ENCODE results near the gene CFAP20DC. TPM values are rescaled to one million over a fixed set of nuclear protein-coding genes. Genes with fewer than 3 reads are reported as not detected.

CFAP20DC gene
- total and polyA plus RNA-seq, 4 experiments from 2014 or later = 0.07 to 0.50 (median 0.26) TPM

DNA sequence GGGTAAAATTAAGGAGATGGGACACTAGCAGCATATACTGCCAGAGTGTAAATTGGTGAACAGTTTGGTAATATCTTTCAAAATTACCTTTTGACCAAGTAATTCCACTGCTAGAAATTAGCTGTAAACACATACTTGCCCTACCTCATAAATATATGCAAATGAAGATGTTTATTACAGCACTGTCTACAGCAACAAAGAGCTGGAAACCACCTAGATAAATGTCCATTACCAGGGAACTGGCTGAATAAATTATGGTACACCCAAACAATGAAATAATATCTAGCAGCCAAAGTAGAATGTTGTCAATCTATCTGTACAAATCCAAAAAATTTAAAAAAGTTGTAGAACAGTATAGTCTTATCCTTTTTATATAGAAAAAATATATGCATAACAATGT, 277.4 kb downstream of the CFAP20DC start:
- Mint-ChIP-seq H3K4me1 (no peaks in the 10 kb centered on the region), H3K27me3 (peaks cover 1 to 6% of the 10 kb centered on the region in 2 donors), H3K36me3 (no peaks in the 10 kb centered on the region), H3K9me3 (peaks cover 0 to 13% (median 8%) of the 10 kb centered on the region in 8 donors), H3K4me3 (no peak overlapping the region), H3K27ac (no peak overlapping the region)
- intact Hi-C loops (cut with micrococcal nuclease) = no loop called here
- Histone ChIP-seq H3K36me3 (ENCODE audit: insufficient read depth, low read length) (no peaks in the 10 kb centered on the region), H3K4me3 (ENCODE audit: low read length in 2 of 2) (no peak overlapping the region), H3K27ac (ENCODE audit: low read depth, low read length) (no peak overlapping the region), H3K9me3 (ENCODE audit: control insufficient read depth in 1 of 2, low read length in 2 of 2) (no peaks in the 10 kb centered on the region), H3K4me1 (ENCODE audit: insufficient read depth, low read length) (no peaks in the 10 kb centered on the region), H3K27me3 (ENCODE audit: insufficient read depth, low read length) (no peaks in the 10 kb centered on the region)
- no peak for DNase-seq
- ChIA-PET CTCF (ENCODE audit: partially characterized antibody) (no interaction called here), POLR2A (ENCODE audit: partially characterized antibody) (no interaction called here)

DNA sequence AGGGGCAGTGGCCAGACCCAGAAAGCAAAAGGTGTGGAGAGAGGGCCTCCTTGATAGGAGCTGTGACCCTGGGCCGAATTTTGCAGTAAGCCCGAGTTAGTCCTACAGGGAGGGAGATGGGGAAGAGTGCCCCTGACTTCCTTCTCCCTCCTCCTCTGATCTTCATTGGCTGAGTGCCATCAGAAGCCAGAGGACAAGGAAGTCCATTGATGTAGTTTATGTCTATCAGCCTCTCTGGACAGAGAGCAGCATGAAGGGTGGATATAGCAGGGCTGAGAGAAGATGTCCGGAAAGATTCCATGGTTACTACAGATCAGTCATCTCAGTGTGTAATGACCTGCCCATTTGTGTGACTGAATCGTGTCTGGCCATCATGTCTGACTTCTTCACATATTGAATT, 280.8 kb downstream of the CFAP20DC start:
- H3K9me3 Mint-ChIP-seq = peaks cover 4 to 14% (median 7%) of the 10 kb centered on the region in 8 donors
- POLR2A ChIA-PET (ENCODE audit: partially characterized antibody) = no interaction called here
- no peaks in the 10 kb centered on the region for H3K4me1 Mint-ChIP-seq
- Histone ChIP-seq H3K4me3 (ENCODE audit: low read length in 2 of 2) (no peak overlapping the region), H3K9me3 (ENCODE audit: control insufficient read depth in 1 of 2, low read length in 2 of 2) (no peaks in the 10 kb centered on the region), H3K36me3 (ENCODE audit: insufficient read depth, low read length) (no peaks in the 10 kb centered on the region), H3K4me1 (ENCODE audit: insufficient read depth, low read length) (no peaks in the 10 kb centered on the region), H3K27ac (ENCODE audit: low read depth, low read length) (no peak overlapping the region), H3K27me3 (ENCODE audit: insufficient read depth, low read length) (no peaks in the 10 kb centered on the region)
- H3K27me3 Mint-ChIP-seq = peaks cover 1 to 8% of the 10 kb centered on the region in 2 donors
- no peak overlapping the region for H3K27ac Mint-ChIP-seq
- CTCF ChIA-PET (ENCODE audit: partially characterized antibody) = no interaction called here
- no peaks in the 10 kb centered on the region for H3K36me3 Mint-ChIP-seq
- no peak for DNase-seq
- peak overlapping the region in 1 of 8 donors; percentile 1 for H3K4me3 Mint-ChIP-seq
- intact Hi-C loops (cut with micrococcal nuclease) = no loop called here

- POLR2A ChIA-PET (ENCODE audit: partially characterized antibody) = no interaction called here
- H3K27ac ChIP-seq (ENCODE audit: low read depth, low read length) = no peak overlapping the region
- no peaks in the 10 kb centered on the region for H3K36me3 ChIP-seq (ENCODE audit: insufficient read depth, low read length)
- intact Hi-C loops (cut with micrococcal nuclease) = no loop called here
- H3K4me1 ChIP-seq (ENCODE audit: insufficient read depth, low read length) = no peaks in the 10 kb centered on the region
- Mint-ChIP-seq H3K27me3 (peaks cover 1 to 8% of the 10 kb centered on the region in 2 donors), H3K9me3 (peaks cover 4 to 14% (median 7%) of the 10 kb centered on the region in 8 donors), H3K36me3 (no peaks in the 10 kb centered on the region), H3K27ac (no peak overlapping the region), H3K4me3 (no peak overlapping the region), H3K4me1 (no peaks in the 10 kb centered on the region)
- H3K4me3 ChIP-seq (ENCODE audit: low read length in 2 of 2) = no peak overlapping the region
- CTCF ChIA-PET (ENCODE audit: partially characterized antibody) = no interaction called here
- no peaks in the 10 kb centered on the region for H3K27me3 ChIP-seq (ENCODE audit: insufficient read depth, low read length)
- no peaks in the 10 kb centered on the region for H3K9me3 ChIP-seq (ENCODE audit: control insufficient read depth in 1 of 2, low read length in 2 of 2)
- no peak for DNase-seq
Observed at GRCh38 chr3:58766587-58767282, 283.1 kb downstream of the CFAP20DC start.

DNA sequence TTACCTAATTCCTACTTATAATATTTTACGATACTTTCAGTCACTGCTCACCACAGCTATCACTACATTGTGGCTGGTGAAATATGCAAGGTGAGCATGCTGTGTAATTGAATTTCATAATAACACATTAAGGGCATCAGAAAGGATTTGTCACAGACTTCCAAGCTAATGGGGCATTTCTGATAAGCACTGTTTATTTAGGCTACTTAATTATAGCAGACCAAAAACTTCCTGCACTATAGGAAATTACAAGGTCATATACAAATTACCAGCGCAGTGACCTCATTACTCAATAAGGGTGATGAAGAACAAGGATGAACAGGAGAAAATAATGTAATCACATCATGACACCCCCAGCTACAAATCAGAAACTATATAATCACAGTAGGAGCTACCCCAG, 294.7 kb downstream of the CFAP20DC start:
- POLR2A ChIA-PET (ENCODE audit: partially characterized antibody) = no interaction called here
- Mint-ChIP-seq H3K36me3 (no peaks in the 10 kb centered on the region), H3K9me3 (peaks cover 0 to 6% (median 0%) of the 10 kb centered on the region in 8 donors), H3K27ac (no peak overlapping the region), H3K4me3 (no peak overlapping the region), H3K4me1 (no peaks in the 10 kb centered on the region), H3K27me3 (no peaks in the 10 kb centered on the region)
- Histone ChIP-seq H3K9me3 (ENCODE audit: control insufficient read depth in 1 of 2, low read length in 2 of 2) (no peaks in the 10 kb centered on the region), H3K4me3 (ENCODE audit: low read length in 2 of 2) (no peak overlapping the region), H3K4me1 (ENCODE audit: insufficient read depth, low read length) (no peaks in the 10 kb centered on the region), H3K36me3 (ENCODE audit: insufficient read depth, low read length) (no peaks in the 10 kb centered on the region), H3K27ac (ENCODE audit: low read depth, low read length) (no peak overlapping the region), H3K27me3 (ENCODE audit: insufficient read depth, low read length) (no peaks in the 10 kb centered on the region)
- intact Hi-C loops (cut with micrococcal nuclease) = no loop called here
- no peak for DNase-seq
- CTCF ChIA-PET (ENCODE audit: partially characterized antibody) = no interaction called here

- Histone ChIP-seq H3K27me3 (ENCODE audit: insufficient read depth, low read length) (no peaks in the 10 kb centered on the region), H3K4me3 (ENCODE audit: low read length in 2 of 2) (no peak overlapping the region), H3K27ac (ENCODE audit: low read depth, low read length) (no peak overlapping the region), H3K4me1 (ENCODE audit: insufficient read depth, low read length) (no peaks in the 10 kb centered on the region), H3K36me3 (ENCODE audit: insufficient read depth, low read length) (no peaks in the 10 kb centered on the region), H3K9me3 (ENCODE audit: control insufficient read depth in 1 of 2, low read length in 2 of 2) (no peaks in the 10 kb centered on the region)
- Mint-ChIP-seq H3K27me3 (no peaks in the 10 kb centered on the region), H3K36me3 (no peaks in the 10 kb centered on the region), H3K4me1 (no peaks in the 10 kb centered on the region), H3K27ac (no peak overlapping the region), H3K9me3 (peaks cover 0 to 1% (median 0%) of the 10 kb centered on the region in 8 donors), H3K4me3 (no peak overlapping the region)
- DNase-seq = no peak
- POLR2A ChIA-PET (ENCODE audit: partially characterized antibody) = no interaction called here
- CTCF ChIA-PET (ENCODE audit: partially characterized antibody) = no interaction called here
- intact Hi-C loops (cut with micrococcal nuclease) = no loop called here
Observed at GRCh38 chr3:58754074-58754473, 295.8 kb downstream of the CFAP20DC start.

DNA sequence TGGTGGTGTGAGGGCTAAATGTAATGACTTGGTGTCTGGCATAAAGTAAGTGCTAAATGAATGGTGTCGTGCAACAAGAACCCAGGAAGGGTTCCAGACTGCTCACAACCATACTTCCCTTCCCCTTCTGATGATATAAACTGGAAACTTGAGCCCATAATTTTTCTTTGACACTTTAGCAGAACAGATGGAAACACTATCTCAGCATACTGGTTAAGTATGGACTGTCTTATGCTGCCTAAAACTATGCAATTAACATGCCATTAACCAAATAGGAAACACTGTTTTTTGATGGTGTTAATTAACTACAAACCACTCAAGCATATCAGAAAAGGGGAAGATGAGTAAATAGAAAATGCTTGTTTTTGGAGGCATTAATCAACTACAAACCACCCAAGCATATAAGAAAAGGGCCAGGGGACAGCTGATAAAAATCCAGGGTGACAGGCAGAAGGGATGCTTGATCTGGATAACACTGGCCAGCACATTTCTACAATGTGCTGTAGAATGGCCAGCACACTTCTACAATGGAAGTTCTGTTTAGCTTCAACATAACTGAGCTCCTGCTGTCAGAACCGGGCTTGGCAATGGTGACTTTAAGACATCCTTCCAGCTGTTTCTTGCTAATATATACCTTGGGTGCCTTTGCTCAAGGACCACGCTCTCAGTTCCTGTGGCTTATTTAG, 297.8 kb downstream of the CFAP20DC start:
- H3K27me3 ChIP-seq (ENCODE audit: insufficient read depth, low read length) = no peaks in the 10 kb centered on the region
- CTCF ChIA-PET (ENCODE audit: partially characterized antibody) = no interaction called here
- no peaks in the 10 kb centered on the region for H3K27me3 Mint-ChIP-seq

DNA sequence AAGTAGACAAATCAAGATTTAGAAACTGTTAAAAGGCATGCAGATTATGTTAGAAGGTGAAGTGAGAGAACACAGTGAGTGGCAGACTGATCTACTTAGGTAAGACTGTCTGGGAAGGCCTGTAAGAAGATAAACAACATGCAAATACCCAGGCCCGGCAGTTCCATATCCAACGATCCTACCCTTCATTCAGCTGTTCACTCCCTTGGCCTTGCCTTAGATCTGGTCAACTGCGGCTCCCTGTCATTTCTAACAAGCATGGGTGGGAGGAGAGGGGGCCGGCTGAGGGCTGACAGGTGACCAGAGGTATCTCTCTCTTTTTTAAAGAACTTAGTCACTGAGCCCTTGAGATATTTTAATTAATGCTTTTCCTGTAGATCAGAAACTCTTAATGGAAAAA, 298.6 kb downstream of the CFAP20DC start:
- H3K4me1 ChIP-seq (ENCODE audit: insufficient read depth, low read length) = no peaks in the 10 kb centered on the region
- Mint-ChIP-seq H3K4me1 (no peaks in the 10 kb centered on the region), H3K27ac (no peak overlapping the region), H3K27me3 (no peaks in the 10 kb centered on the region), H3K36me3 (no peaks in the 10 kb centered on the region), H3K9me3 (no peaks in the 10 kb centered on the region), H3K4me3 (no peak overlapping the region)
- no peaks in the 10 kb centered on the region for H3K9me3 ChIP-seq (ENCODE audit: control insufficient read depth in 1 of 2, low read length in 2 of 2)
- no peak for DNase-seq
- no peak overlapping the region for H3K4me3 ChIP-seq (ENCODE audit: low read length in 2 of 2)
- ChIA-PET POLR2A (ENCODE audit: partially characterized antibody) (no interaction called here), CTCF (ENCODE audit: partially characterized antibody) (no interaction called here)
- no peaks in the 10 kb centered on the region for H3K36me3 ChIP-seq (ENCODE audit: insufficient read depth, low read length)
- no peaks in the 10 kb centered on the region for H3K27me3 ChIP-seq (ENCODE audit: insufficient read depth, low read length)
- H3K27ac ChIP-seq (ENCODE audit: low read depth, low read length) = no peak overlapping the region
- intact Hi-C loops (cut with micrococcal nuclease) = no loop called here

More for the DNA sequence above, 297.8 kb downstream of the CFAP20DC start:
- no peak overlapping the region for H3K4me3 Mint-ChIP-seq
- H3K9me3 Mint-ChIP-seq = no peaks in the 10 kb centered on the region
- Histone ChIP-seq H3K36me3 (ENCODE audit: insufficient read depth, low read length) (no peaks in the 10 kb centered on the region), H3K27ac (ENCODE audit: low read depth, low read length) (no peak overlapping the region), H3K4me3 (ENCODE audit: low read length in 2 of 2) (no peak overlapping the region), H3K4me1 (ENCODE audit: insufficient read depth, low read length) (no peaks in the 10 kb centered on the region), H3K9me3 (ENCODE audit: control insufficient read depth in 1 of 2, low read length in 2 of 2) (no peaks in the 10 kb centered on the region)
- no peak overlapping the region for H3K27ac Mint-ChIP-seq
- POLR2A ChIA-PET (ENCODE audit: partially characterized antibody) = no interaction called here
- no peaks in the 10 kb centered on the region for H3K36me3 Mint-ChIP-seq
- no peak for DNase-seq
- intact Hi-C loops (cut with micrococcal nuclease) = no loop called here
- no peaks in the 10 kb centered on the region for H3K4me1 Mint-ChIP-seq
